Measurements from ENCODE around the gene POLE.

DNA sequence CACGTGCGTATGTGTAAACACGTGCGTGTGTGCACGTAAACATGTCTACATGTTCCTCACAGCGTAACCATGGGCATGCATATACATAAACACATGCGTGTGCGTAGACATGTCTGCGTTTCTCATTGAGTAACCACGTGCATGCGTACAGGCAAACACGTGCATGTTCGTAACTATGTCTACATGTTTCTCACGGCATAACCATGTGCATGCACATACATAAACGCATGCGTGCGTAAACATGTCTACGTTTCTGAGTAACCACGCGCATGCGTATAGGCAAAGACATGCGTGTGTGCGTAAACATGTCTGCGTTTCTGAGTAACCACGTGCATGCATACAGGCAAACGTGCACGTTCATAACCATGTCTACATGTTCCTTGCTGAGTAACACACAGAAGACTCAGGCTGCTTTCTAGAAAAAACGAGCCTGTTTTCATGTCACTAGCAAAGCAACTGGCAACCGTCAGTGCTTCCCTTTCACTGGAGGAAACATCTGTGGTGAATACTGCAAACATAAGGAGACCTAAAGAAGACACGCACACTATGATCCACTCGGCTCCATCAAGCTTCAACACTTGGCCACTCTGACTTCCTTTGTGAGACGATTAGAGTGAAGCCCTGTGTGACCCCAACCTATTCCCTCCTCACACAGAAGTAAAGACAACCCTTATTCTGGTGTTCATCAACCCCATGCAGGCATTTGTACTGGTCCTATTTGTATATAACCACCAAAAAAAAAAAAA lies 28.8 kb downstream of the POLE start:
- no peak; the same call in none of the 2 replicates for TF ChIP-seq POLR2AphosphoS5 (IDR thresholded peaks at IDR 0.05; ENCODE audit: low read depth, low read length)
- no peak for TF ChIP-seq POLR2A (IDR thresholded peaks at IDR 0.05; ENCODE audit: low read depth, low read length)
- TF ChIP-seq TAF1 (IDR thresholded peaks at IDR 0.05; ENCODE audit: borderline replicate concordance, low read depth, low read length) = no peak
